ENCODE measurements around the gene ZXDC.

ZXDC gene

GRCh38 chr3:126501054-126501453 lies 25.4 kb upstream of the ZXDC start:
- TF ChIP-seq CTCF (IDR thresholded peaks at IDR 0.05; ENCODE audit: borderline replicate concordance, insufficient read depth, low read depth, low read length), result no peak
- H3K4me3 ChIP-seq (ENCODE audit: low read depth, low read length), result no peak overlapping the region

- no peak overlapping the region for H3K4me3 ChIP-seq (ENCODE audit: low read depth, low read length)
- no peak for TF ChIP-seq CTCF (IDR thresholded peaks at IDR 0.05; ENCODE audit: borderline replicate concordance, insufficient read depth, low read depth, low read length)
Observed at GRCh38 chr3:126500016-126500415, 24.3 kb upstream of the ZXDC start.

GRCh38 chr3:126499401-126499800 lies 23.7 kb upstream of the ZXDC start:
- TF ChIP-seq CTCF (IDR thresholded peaks at IDR 0.05; ENCODE audit: borderline replicate concordance, insufficient read depth, low read depth, low read length), result no peak
- H3K4me3 ChIP-seq (ENCODE audit: low read depth, low read length), result no peak overlapping the region

GRCh38 chr3:126498929-126499328 lies 23.2 kb upstream of the ZXDC start:
- no peak for TF ChIP-seq CTCF (IDR thresholded peaks at IDR 0.05; ENCODE audit: borderline replicate concordance, insufficient read depth, low read depth, low read length)
- H3K4me3 ChIP-seq (ENCODE audit: low read depth, low read length), result no peak overlapping the region

GRCh38 chr3:126498461-126498860 lies 22.8 kb upstream of the ZXDC start:
- no peak for TF ChIP-seq CTCF (IDR thresholded peaks at IDR 0.05; ENCODE audit: borderline replicate concordance, insufficient read depth, low read depth, low read length)

GRCh38 chr3:126497956-126498355 lies 22.3 kb upstream of the ZXDC start:
- no peak for TF ChIP-seq CTCF (IDR thresholded peaks at IDR 0.05; ENCODE audit: borderline replicate concordance, insufficient read depth, low read depth, low read length)

More at GRCh38 chr3:126498461-126498860, 22.8 kb upstream of the ZXDC start:
- H3K4me3 ChIP-seq (ENCODE audit: low read depth, low read length), result no peak overlapping the region

GRCh38 chr3:126496894-126497850 lies 21.5 kb upstream of the ZXDC start:
- H3K4me3 ChIP-seq (ENCODE audit: low read depth, low read length), result no peak overlapping the region
- no peak for TF ChIP-seq CTCF (IDR thresholded peaks at IDR 0.05; ENCODE audit: borderline replicate concordance, insufficient read depth, low read depth, low read length)

More at GRCh38 chr3:126497956-126498355, 22.3 kb upstream of the ZXDC start:
- H3K4me3 ChIP-seq (ENCODE audit: low read depth, low read length), result no peak overlapping the region

Data from GM12875 (cell line).